Ramos (cell line): ENCODE results near the gene PCBP3.

Experiments
- in situ Hi-C: fragments of 300-500 bp; cut with MboI; formaldehyde crosslinking; loops from one replicate; pipeline ENCODE4 v1.14.3; 2022; ENCODE audit warnings: low sequenced_read_pairs; ENCODE audit not compliant: unreplicated experiment

Gene PCBP3

DNA sequence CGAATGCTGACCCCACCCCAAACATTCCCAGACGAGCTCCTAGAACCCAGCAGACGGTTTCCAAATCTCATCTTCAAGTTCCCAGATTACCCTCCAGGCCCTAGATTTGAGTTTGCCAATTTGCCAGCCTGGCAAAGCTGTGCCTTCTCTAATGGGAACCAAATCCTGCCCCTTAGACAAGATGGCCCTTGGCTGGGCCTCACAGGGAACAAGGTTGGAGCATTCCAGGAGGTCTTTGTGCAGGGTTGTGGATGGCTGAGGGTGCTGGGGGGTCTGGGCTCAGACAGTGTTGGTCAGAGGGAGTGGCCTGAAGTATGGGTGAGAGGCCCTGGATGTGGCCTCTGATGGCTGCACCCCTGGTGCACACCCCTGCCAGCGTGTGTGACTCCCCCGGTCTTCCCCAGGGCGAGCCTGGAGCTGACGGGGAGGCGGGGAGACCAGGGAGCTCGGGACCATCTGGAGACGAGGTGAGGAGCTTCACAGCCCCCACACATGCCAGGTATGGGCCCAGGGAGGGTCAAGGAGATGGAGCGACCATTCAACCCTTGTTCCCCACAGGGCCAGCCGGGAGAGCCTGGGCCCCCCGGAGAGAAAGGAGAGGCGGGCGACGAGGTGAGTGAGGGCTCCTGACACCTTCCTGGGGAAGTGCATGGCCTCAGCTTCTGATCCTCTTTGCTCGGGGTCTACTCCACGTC is 348.2 kb downstream of the PCBP3 start:
- in situ Hi-C loops, result no loop called here
